SKM-1 treated with dmso at 0.1 percent for 144 hours (cell line): ENCODE data around the gene MBOAT7.
A peak's percentile ranks its signal among the peaks of the same experiment; 100 is the strongest.
"Not testable (repeated sequence)": the region's sequence is repeated elsewhere in the genome, so short reads cannot be mapped to it uniquely, and the experiment has no call there.

Source experiments
- DNase-seq: peaks from one replicate; lab custom pipeline; 2025; ENCODE audit not compliant: unreplicated experiment; lab: John Stamatoyannopoulos, UW

The MBOAT7 gene, protein sequence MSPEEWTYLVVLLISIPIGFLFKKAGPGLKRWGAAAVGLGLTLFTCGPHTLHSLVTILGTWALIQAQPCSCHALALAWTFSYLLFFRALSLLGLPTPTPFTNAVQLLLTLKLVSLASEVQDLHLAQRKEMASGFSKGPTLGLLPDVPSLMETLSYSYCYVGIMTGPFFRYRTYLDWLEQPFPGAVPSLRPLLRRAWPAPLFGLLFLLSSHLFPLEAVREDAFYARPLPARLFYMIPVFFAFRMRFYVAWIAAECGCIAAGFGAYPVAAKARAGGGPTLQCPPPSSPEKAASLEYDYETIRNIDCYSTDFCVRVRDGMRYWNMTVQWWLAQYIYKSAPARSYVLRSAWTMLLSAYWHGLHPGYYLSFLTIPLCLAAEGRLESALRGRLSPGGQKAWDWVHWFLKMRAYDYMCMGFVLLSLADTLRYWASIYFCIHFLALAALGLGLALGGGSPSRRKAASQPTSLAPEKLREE

DNA sequence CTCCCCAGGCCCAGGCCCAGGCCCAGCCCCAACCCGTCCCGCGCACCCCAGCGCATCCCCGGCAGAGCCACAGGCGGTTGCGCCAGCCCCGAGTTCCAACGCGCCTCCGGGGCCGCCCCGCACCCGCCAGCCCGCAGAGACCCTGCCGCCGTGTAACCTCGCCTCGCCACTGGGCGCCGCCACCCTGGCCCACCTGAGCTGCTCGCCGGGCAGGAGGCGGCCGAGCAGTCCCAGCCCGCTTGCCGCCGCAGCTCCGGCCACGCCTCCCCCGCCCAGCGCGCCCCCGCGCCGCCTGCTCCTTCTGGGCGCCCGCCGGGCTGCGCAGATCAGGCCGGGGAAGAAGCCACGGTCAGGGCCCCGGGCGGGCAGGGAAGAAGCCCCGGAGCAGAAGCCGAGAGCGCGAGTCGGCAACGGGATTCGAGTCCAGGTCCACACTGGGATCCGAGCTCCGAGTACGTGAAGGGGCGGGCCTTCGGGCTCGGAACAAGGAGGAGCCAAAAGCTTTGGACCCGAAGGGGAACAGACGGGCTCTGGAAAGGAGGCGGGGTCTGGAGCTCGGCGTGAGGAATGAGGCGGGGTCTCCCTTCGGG lies at the start of gene MBOAT7:
Gene MBOAT7 (minus strand): TSS at position 436 of the 590 bp plus-strand sequence. CDS start 1,072 bp downstream, outside the sequence.
- DNase-seq: peak; percentile 99

DNA sequence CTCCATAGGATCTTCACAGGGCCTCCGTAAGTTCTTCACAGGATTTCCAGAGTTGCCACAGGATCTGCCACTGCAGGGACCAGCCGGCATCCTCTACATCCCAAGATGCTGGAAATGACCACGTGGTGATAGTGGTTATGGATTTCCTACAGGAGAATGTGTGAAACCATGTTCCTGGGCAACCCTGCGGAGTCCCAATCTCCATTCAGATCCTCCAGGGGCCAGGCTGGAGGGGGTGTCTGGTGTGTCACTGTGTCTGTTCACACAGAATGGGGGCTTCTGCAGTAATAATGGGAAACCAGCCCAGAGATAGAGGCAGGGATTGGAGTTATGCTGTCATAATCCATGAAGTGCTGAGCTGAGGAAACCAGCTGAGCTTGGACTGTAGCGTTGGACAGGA lies 44.6 kb upstream of the MBOAT7 start:
- DNase-seq: no peak

DNA sequence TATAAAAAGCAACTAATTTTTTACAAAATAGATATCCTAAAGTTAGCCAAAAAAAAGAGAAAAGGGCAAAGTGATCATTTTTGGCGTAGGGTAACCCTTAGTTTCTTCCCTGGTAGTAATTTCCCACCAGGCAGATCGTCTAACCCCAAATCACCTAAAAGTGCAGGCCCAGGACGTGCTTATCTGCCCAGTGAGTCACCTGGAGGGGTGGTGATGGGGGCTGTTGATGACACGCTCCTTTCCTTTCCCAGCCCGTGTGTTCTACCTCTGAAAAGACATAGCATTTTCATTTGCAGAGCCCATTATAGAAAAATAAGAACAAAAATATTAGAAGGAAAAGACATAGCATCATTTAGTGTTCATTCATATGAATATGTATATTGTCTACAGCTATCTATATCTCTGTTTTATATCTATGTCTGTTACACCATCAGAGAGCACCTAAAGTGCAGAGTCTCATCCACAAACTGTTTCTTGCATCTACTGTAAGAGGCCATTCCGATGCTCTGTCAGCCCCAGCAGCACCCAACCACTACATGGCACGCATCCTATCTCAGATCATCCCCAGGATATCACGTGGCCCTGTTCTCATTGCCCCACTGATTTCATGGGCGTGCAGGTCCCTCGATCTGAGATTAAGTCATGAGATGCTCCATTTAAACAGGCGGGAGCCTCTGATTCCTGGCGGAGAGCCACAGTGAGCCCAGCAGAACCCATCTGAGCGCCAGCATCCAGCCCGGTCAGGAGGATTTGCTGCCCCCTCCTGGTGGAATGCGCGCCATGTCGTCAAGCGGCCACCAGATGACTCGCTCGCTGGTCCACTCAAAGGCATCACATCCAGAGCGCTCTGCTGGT lies 41.9 kb upstream of the MBOAT7 start:
- peak; percentile 16 for DNase-seq

DNA sequence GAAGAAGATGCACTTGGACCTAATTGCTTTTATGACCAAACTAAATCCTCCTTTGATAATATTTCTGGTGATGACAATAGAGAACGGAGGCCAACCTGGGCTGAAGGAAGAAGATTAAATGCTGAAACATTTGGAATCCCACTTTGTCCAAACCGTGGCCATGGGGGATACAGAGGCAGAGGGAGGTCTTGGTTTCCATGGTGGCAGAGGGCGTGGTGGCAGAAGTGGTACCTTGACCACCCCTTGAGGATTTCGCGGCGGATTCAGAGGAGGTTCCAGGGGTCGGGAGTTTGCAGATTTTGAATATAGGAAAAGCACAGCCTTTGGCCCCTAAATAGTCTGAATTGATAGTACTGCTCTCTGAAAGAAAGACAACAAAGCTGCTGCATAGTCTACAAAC lies 40.7 kb upstream of the MBOAT7 start:
- no peak for DNase-seq

DNA sequence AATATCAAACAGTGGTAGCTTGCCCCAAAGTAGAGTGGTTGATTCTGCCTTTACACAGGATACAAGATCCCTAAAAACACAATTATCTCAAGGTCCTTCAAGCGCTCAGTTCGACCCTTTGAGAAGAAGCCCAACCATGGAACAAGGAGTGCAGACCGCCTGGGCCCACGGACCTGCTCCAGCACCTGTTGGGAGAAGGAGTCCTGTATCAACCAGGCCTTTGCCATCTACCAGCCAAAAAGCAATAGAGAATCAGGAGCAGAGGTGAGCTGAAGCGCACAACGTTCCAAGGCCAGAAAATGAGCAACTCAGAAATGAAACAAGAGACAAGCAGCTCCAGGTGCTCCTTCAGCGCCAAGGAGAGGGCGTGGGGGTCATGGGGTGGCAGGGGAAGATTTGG lies 39.8 kb upstream of the MBOAT7 start:
- DNase-seq: no peak

DNA sequence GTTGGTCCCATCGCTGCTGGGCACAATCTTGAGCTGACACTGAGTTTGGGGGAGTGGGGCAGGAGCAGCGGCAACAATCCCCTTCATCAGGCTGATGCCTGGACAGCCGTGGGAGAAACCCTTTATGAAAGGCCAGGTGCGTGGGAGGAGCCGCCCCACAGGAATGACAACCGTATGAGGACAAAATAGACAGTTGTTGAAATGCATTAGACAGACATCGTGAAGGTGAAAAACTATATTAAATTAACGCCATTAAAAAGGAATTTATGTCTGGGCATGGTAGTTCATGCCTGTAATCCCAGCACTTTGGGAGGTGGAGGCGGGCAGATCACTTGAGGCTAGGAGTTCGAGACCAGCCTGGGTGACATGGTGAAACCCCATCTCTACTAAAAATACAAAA lies 35.2 kb upstream of the MBOAT7 start:
- not testable (repeated sequence) for DNase-seq

DNA sequence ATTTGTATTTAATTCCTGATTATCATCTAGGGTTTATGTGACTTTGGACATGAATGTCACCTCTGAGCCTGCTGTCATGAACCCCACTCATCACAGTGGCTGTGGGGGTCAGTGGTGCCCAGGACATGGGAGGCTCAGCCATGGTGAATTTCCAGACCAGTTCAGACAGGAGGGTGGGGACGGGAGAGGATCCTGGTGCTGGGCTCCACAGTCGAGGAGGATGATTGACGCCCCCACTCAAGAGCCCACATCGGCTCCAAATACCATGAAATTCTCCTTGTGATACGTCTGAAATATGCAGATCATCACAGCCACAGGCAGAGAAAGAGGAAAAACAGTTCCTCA lies 34.5 kb upstream of the MBOAT7 start:
- DNase-seq: not testable (repeated sequence)

DNA sequence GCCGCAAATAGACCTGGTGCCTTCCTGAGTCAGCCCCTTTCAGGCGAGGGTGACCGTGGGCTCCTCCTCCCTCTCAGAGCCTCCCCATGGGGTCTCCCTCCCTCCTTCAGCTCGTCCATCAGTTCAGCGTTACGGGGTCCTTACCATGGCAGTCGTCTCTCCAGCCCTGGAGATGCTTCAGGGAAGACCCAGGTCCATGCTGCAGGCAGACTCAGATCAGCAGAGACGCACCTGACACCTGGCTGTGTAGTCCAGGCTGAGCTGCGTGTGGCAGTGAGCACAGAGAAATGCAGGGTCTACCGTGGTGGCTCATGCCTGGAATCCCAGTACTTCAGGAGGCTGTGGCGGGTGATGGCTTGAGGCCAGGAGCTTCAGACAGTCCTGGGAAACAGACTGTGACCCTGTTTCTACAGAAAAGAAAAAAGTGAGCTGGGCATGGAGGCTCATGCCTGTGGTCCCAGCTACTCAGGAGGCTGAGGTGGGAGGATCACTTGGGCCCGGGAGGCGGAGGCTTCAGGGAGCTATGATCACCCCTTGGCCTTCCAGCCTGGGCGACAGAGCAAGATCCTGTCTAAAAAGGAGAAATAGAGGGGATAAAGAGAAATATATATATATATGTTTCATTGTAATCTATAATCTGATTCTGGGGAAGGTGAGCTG lies 34.0 kb upstream of the MBOAT7 start:
- not testable (repeated sequence) for DNase-seq

DNA sequence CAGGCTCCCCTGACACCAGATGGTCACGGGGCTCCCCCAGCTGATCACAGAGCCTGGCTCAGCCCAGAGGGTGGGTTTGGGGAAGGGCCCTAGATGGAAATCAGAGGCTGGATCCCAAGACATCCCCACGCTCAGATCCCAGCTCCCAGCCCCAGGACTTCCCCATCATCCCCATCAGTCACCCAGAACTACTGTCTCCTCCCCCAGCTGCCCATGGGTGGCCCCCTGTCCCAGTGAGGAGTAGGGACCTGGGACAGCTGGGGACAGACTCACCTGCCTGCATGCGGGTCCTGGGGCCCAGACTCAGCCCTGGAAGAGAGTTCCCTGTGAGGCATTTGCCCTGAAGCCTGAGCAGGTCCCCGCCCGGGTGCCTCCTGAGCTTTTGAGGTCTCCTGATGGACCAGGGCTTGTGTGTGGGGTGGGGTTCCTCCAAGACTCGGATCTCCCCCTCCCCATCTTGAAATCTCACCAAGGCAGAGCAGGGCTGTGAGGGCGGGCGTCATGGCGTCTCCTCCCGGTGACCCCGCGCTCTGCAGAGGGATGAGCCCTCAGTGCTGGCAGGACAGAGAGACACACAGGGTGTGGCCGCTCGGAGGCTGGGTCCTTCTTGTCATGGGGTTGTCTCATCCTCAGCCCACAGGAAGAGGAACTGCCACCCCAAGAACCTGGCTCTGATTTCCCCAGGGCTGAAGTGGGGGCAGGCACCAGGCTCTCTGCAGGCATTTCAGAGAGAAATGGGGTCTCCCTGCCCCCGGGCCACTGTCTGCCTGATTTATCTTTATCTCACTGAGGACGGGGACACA lies 33.3 kb upstream of the MBOAT7 start, which contains the start of gene LILRB3:
Gene LILRB3 (minus strand): TSS at position 534 of the 803 bp plus-strand sequence. CDS start 31 bp downstream, at position 503.
- not testable (repeated sequence) for DNase-seq

DNA sequence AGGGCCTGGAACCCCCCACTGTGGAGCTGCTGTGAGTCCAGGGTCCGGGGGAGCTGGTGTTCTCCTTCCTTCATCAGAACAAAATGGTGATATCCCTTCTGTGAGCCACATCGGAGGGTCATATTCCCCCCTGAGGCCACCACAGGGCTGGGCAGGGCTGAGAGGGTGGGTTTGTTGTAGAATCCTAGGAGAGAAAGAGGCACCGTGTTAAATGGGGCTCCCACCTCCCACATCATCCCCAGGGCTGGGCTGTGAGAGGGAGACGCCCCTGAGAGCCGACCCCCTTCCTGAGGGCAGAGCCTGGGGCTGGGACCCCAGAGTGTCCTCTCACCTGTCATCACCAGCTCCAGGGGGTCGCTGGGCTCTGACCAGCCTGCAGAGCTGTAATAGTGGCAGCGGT lies 32.6 kb upstream of the MBOAT7 start:
- DNase-seq: not testable (repeated sequence)

DNA sequence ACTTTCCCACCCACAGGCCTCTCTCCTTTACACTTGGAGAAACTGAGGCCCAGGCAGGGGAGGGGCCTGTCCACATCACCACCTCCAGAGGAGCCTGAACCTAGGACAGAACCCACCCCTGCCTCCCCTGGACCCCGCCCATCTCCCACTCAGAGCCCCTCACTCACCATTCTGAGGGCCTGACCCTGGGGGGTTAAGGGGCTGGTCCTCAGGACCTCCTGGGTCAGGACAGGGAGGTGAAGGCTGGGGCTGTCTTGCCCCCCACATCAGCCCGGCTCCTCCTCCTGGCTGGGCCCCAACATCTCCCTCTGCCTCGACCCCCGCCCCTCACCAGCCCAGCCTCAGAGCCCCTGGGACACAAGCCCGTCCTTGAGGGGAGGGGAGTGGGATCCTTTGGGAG lies 30.3 kb upstream of the MBOAT7 start:
- DNase-seq: not testable (repeated sequence)

DNA sequence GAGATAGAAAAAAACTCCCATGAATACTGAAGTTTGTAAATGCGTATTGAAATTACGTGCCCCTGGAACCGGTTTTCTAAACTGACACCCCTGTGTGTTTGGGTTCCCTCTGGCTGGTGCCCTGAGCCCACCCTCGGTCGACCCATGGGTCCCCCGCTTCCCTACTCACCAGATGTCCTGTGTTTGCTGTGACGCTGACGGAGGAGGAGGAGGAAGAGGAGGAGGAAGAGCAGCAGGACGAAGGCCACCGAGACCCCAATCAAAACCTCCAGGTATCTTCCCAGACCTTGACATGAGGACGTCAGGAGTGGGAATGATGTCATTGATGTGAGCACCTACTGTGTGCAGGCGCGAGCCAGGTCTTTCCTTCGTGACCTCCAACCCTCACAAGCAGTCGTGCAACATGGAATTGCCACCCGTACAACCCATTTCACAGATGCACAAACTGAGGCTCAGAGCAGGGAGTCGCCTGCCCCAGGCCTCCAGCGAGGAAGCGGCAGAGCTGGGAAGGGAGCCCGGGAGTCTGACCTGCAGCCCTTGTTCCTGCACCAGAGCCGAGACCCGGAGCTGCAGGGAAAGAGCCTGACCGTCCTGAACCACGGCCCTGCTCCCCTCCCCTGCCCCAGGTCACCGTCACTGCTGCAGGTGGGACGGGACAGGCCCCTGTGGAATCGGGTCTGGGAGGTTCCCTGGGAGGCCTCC lies 29.7 kb upstream of the MBOAT7 start:
- DNase-seq: no peak

DNA sequence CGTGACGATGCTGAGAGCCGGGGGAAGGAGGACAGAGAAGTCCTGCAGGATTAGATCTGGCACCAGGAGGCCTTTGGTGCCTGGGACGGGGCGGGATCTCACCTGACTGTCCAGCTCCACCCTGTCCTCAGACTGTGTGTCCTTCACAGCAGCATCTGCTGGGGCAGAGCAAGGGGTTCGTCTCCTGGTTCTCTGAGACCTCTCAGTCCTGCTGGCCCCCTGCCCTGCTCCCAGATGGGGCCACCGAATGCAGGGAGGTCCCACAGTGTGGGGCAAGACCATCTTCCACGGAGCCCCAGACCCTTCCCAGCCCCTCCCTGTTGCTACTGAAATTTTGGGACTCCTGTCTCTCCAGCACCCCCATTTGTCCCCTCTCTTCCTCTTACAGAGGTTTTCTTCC lies 28.9 kb upstream of the MBOAT7 start:
- no peak for DNase-seq

DNA sequence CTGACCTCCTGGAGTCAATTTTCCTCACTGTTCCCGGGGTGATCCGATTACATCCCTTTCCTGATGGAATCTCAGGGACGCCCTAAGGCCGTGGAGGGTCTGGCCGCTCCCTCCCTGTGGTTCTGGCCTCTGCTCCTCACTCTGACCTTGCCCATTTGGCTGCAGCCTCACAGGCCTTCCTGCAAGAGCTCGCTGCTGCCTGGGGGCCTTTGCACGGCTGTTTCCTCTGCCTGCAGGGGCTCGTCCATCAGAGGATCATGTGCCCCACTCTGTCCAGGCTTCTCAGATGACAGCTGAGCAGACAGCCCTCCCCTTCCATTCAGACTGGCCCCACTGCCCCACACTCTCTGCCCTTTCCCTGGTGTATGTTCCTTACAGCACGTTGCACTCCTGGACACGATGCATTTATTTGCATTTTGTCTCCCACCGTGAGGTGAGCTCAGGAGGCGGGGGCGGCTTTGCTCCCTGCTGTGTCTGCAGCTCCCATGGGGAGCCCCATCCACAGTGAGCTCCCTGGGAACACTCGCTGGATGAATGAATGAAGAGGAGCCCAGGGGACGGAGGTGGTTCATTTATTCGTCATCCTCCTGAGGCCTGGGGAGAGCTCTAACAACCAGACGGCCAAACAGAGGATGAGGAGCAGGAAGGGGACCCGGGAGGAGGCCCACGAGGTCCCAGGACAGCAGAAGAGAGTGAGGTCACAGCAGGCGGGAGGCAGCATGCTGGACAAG lies 28.3 kb upstream of the MBOAT7 start:
- not testable (repeated sequence) for DNase-seq

DNA sequence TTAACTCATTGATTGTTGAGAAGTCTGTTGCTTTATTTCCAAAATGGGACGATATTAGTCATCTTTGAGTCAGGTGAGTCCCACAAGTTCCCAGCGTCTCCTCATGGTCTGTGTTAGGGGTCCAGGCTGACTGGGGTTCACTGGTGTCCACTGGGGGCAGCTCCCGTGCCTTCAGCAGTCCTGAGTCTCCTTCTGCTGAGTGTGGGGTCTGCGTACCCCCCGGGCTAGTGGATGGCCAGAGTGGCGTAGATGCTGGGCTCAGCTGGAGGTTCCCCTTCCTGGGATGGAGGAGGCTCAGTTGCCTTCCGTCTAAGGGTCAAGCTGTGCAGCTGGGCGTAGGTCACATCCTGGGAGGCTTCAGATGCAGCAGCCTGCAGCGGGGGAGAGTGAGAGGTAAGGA lies 27.5 kb upstream of the MBOAT7 start:
- no peak for DNase-seq

DNA sequence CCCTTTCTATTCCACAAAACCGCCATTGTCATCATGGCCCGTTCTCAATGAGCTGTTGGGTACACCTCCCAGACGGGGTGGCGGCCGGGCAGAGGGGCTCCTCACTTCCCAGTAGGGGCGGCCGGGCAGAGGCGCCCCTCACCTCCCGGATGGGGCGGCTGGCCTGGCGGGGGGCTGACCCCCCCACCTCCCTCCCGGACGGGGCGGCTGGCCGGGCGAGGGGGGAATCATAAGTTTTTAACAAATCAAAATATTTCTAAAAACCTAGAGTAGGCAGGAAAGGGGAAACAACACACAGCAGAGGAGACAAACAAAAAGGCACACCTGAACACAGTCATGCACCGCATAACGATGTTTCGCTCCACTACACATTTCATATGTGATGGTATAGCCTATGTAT lies 25.4 kb upstream of the MBOAT7 start:
- DNase-seq: not testable (repeated sequence)

DNA sequence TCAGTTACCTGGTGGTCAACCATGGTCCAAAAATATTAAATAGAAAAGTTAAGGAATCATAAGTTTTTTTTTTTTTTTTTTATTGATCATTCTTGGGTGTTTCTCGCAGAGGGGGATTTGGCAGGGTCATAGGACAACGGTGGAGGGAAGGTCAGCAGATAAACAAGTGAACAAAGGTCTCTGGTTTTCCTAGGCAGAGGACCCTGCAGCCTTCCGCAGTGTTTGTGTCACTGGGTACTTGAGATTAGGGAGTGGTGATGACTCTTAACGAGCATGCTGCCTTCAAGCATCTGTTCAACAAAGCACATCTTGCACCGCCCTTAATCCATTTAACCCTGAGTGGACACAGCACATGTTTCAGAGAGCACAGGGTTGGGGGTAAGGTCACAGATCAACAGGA lies 24.8 kb upstream of the MBOAT7 start:
- not testable (repeated sequence) for DNase-seq

DNA sequence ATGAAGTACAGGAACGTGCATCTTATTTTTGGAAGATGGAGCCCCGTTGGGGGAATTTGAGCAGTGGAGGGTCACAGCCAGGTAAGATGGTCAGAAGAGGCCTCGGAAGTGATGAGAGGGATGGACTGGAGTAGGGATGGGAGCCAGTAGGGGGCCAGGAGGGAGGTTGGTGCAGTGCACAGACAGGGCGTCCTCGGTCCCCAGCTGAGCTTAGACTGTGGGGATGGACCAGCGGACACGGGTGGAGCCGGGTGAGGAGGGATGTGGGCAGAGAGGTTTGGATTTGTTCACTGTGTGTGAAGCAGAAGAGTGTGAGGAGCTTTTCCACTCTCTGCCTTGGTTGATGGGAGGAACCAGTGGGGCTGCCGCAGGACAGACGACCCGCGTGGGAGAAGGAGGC lies 21.9 kb upstream of the MBOAT7 start:
- DNase-seq: no peak
